Stimulated activated naive CD8-positive, alpha-beta T cell treated with anti-CD3 and anti-CD28 coated beads, Interleukin-15, Interleukin-2, amounts not matched to agents 100 ng/mL and 50 ng/mL, for 24 hours (primary cell): ENCODE measurements around the gene ETNK1.

Experiments used
- H3K27ac Mint-ChIP-seq: one replicate; pipeline ENCODE4 v1.8.0; 2021; ENCODE audit warnings: mild to moderate bottlenecking, mixed read lengths
- H3K27me3 Mint-ChIP-seq: one replicate; pipeline ENCODE4 v1.8.0; 2021; ENCODE audit warnings: mixed read lengths
- H3K36me3 Mint-ChIP-seq: one replicate; pipeline ENCODE4 v1.8.0; 2021; ENCODE audit warnings: low read depth, mixed read lengths
- H3K4me1 Mint-ChIP-seq: one replicate; pipeline ENCODE4 v1.8.0; 2021; ENCODE audit warnings: low read depth, mixed read lengths
- H3K4me3 Mint-ChIP-seq: one replicate; pipeline ENCODE4 v1.8.0; 2021; ENCODE audit warnings: mild to moderate bottlenecking, mixed read lengths
- H3K9me3 Mint-ChIP-seq: one replicate; pipeline ENCODE4 v1.8.0; 2021; ENCODE audit warnings: mixed read lengths

ETNK1 gene

DNA sequence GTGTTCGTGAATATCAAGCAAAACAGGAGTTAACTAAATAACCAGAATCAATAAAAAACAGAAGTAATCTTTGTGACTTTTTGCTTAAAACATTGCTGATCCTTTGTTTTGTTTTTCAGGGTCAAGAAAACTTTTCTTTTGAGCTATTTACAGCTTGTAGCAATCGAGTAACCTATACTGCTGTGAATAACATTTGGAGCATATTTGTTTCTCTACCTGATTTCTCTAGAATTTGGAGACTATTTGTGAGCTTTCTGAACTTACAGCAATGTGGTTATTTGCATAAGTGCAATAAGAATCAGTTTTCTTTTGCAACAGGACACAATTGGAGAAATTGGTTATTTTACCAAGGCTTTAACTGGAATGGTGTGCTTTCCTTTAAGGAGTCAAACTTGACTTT, 7.3 kb upstream of the ETNK1 start:
- no peak overlapping the region for H3K27ac Mint-ChIP-seq
- H3K36me3 Mint-ChIP-seq = no peaks in the 10 kb centered on the region
- peaks cover 14% of the 10 kb centered on the region for H3K27me3 Mint-ChIP-seq
- H3K4me1 Mint-ChIP-seq = no peaks in the 10 kb centered on the region
- no peak overlapping the region for H3K4me3 Mint-ChIP-seq
- peaks cover 8% of the 10 kb centered on the region for H3K9me3 Mint-ChIP-seq

DNA sequence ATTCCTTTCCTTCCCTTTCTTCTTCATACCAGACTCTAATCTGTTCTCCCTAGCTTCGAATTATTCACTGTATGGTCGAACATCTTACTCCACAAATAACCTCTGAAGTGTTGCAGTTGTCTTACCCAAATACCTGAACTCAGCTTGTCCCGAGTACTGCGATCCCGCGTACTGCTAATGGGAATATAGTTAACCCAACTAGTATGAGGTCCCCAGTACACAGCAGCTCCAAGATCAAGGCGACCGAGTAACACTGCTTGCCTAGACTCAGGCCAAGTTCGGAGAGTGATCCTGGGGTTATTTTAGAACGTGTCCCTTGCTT, 462 bp upstream of the ETNK1 start:
- H3K36me3 Mint-ChIP-seq = peaks cover 16% of the 10 kb centered on the region
- H3K27me3 Mint-ChIP-seq = peaks cover 21% of the 10 kb centered on the region
- H3K4me3 Mint-ChIP-seq = peak overlapping the region; percentile 98
- no peaks in the 10 kb centered on the region for H3K9me3 Mint-ChIP-seq
- H3K27ac Mint-ChIP-seq = peak overlapping the region; percentile 95
- peaks cover 37% of the 10 kb centered on the region for H3K4me1 Mint-ChIP-seq

- peak overlapping the region; percentile 95 for H3K27ac Mint-ChIP-seq
- peaks cover 19% of the 10 kb centered on the region for H3K27me3 Mint-ChIP-seq
- peaks cover 45% of the 10 kb centered on the region for H3K4me1 Mint-ChIP-seq
- peaks cover 21% of the 10 kb centered on the region for H3K36me3 Mint-ChIP-seq
- H3K4me3 Mint-ChIP-seq = peak overlapping the region; percentile 98
- H3K9me3 Mint-ChIP-seq = no peaks in the 10 kb centered on the region
Observed at GRCh38 chr12:22625762-22626294, 857 bp downstream of the ETNK1 start.

- H3K36me3 Mint-ChIP-seq = peaks cover 23% of the 10 kb centered on the region
- H3K27me3 Mint-ChIP-seq = peaks cover 13% of the 10 kb centered on the region
- no peaks in the 10 kb centered on the region for H3K9me3 Mint-ChIP-seq
- peak overlapping the region; percentile 95 for H3K27ac Mint-ChIP-seq
- H3K4me3 Mint-ChIP-seq = peak overlapping the region; percentile 98
- H3K4me1 Mint-ChIP-seq = peaks cover 47% of the 10 kb centered on the region
Observed at GRCh38 chr12:22626406-22626805, 1.4 kb downstream of the ETNK1 start.

DNA sequence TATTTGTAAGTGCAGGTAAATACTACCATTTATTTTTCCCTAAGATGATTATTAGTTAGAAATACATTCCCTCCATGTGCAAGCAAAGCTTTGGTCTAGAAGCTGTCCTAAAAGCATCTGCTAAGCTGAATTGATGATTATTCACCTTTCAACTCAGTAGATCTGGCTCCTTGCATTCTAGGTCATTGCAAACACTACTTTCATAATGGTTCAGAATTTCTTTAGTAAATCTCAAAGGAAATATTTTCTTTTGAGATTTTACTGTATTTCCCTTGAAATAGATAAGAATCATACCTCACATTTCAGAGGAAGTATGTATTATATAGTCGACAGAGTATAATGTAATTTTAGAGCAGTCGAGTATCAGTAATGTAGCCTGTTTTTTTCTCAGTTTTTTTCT, 2.4 kb downstream of the ETNK1 start:
- Mint-ChIP-seq H3K4me1 (peaks cover 50% of the 10 kb centered on the region), H3K4me3 (peak overlapping the region; percentile 98), H3K27me3 (peaks cover 8% of the 10 kb centered on the region), H3K27ac (peak overlapping the region; percentile 72), H3K36me3 (peaks cover 25% of the 10 kb centered on the region), H3K9me3 (no peaks in the 10 kb centered on the region)

DNA sequence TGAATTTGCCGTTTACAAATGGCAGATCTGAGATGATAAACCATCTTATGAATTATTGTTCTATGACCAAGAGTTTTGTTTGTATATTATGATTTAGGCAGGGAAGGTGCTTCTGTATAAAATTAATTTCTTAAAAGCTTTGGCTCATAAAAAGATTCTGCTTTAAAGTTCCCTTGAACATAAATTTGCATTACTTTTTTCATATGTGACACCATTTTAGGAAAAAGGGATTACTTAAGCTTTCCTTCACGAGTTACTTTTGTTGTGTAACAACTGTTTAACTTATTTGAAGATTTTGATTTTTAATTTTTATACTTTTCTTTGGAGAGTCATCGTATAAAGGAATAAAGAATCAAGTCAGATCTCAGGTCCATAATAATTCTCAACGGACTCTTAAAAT, 3.3 kb downstream of the ETNK1 start:
- Mint-ChIP-seq H3K9me3 (no peaks in the 10 kb centered on the region), H3K27ac (no peak overlapping the region), H3K4me3 (peak overlapping the region; percentile 98), H3K4me1 (peaks cover 58% of the 10 kb centered on the region), H3K27me3 (peaks cover 1% of the 10 kb centered on the region), H3K36me3 (peaks cover 30% of the 10 kb centered on the region)

- Mint-ChIP-seq H3K4me1 (peaks cover 68% of the 10 kb centered on the region), H3K4me3 (no peak overlapping the region), H3K27me3 (no peaks in the 10 kb centered on the region), H3K9me3 (no peaks in the 10 kb centered on the region), H3K27ac (no peak overlapping the region), H3K36me3 (peaks cover 32% of the 10 kb centered on the region)
Observed at GRCh38 chr12:22631863-22632463, 7.0 kb downstream of the ETNK1 start.

DNA sequence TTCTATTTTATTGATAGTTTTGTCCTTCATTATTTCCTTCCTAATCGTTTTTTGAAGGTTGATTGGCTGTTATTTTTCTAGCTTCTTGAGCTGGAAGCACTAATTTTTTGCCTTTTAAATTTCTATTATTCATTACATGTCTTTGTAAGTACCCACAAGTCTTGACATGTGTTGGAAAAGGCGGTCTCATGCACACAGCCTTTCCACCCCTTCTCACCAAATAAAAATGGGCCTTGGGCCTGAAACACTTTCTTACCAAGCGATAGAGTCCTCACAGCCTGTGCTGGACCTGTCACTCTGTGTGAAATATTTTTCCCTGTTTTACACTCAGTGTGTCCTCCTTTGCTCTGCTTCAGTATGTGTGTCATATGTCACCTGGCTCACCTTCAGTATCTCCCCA, 9.9 kb downstream of the ETNK1 start:
- Mint-ChIP-seq H3K4me1 (peaks cover 54% of the 10 kb centered on the region), H3K9me3 (no peaks in the 10 kb centered on the region), H3K36me3 (peaks cover 27% of the 10 kb centered on the region), H3K27ac (no peak overlapping the region), H3K27me3 (no peaks in the 10 kb centered on the region), H3K4me3 (no peak overlapping the region)

- Mint-ChIP-seq H3K36me3 (peaks cover 23% of the 10 kb centered on the region), H3K9me3 (no peaks in the 10 kb centered on the region), H3K27me3 (no peaks in the 10 kb centered on the region), H3K4me1 (peaks cover 49% of the 10 kb centered on the region), H3K4me3 (no peak overlapping the region), H3K27ac (no peak overlapping the region)
Observed at GRCh38 chr12:22635812-22636211, 10.8 kb downstream of the ETNK1 start.

GRCh38 chr12:22640851-22641250, 15.9 kb downstream of the ETNK1 start:
- H3K9me3 Mint-ChIP-seq = no peaks in the 10 kb centered on the region
- peaks cover 35% of the 10 kb centered on the region for H3K4me1 Mint-ChIP-seq
- peaks cover 16% of the 10 kb centered on the region for H3K36me3 Mint-ChIP-seq
- no peak overlapping the region for H3K27ac Mint-ChIP-seq
- H3K4me3 Mint-ChIP-seq = no peak overlapping the region
- H3K27me3 Mint-ChIP-seq = no peaks in the 10 kb centered on the region

GRCh38 chr12:22641353-22642053, 16.5 kb downstream of the ETNK1 start:
- H3K27ac Mint-ChIP-seq = no peak overlapping the region
- peaks cover 29% of the 10 kb centered on the region for H3K4me1 Mint-ChIP-seq
- H3K9me3 Mint-ChIP-seq = no peaks in the 10 kb centered on the region
- H3K4me3 Mint-ChIP-seq = no peak overlapping the region
- H3K36me3 Mint-ChIP-seq = peaks cover 19% of the 10 kb centered on the region
- H3K27me3 Mint-ChIP-seq = no peaks in the 10 kb centered on the region

DNA sequence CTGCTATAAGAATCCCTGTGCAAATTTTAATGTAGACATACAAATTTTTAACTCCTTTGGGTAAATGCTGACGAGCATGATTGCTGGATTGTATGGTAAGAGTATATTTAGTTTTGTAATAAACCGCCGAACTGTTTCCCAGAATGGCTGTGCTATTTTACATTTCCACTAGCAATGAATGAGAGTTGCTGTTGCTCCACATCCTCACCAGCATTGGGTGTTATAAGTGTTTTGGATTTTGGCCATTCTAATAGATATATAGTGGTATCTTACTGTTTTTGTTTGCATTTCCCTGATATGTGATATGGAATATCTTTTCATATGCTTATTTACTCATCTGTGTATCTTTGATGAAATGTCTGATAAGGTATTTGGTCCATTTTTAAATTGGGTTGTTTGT, 23.7 kb downstream of the ETNK1 start:
- H3K27me3 Mint-ChIP-seq = no peaks in the 10 kb centered on the region
- peaks cover 3% of the 10 kb centered on the region for H3K9me3 Mint-ChIP-seq
- H3K4me1 Mint-ChIP-seq = peaks cover 18% of the 10 kb centered on the region
- H3K27ac Mint-ChIP-seq = no peak overlapping the region
- H3K36me3 Mint-ChIP-seq = peaks cover 49% of the 10 kb centered on the region
- H3K4me3 Mint-ChIP-seq = no peak overlapping the region

- peaks cover 46% of the 10 kb centered on the region for H3K36me3 Mint-ChIP-seq
- H3K27ac Mint-ChIP-seq = no peak overlapping the region
- no peaks in the 10 kb centered on the region for H3K27me3 Mint-ChIP-seq
- peaks cover 3% of the 10 kb centered on the region for H3K9me3 Mint-ChIP-seq
- H3K4me3 Mint-ChIP-seq = no peak overlapping the region
- peaks cover 35% of the 10 kb centered on the region for H3K4me1 Mint-ChIP-seq
Observed at GRCh38 chr12:22653075-22653474, 28.1 kb downstream of the ETNK1 start.

DNA sequence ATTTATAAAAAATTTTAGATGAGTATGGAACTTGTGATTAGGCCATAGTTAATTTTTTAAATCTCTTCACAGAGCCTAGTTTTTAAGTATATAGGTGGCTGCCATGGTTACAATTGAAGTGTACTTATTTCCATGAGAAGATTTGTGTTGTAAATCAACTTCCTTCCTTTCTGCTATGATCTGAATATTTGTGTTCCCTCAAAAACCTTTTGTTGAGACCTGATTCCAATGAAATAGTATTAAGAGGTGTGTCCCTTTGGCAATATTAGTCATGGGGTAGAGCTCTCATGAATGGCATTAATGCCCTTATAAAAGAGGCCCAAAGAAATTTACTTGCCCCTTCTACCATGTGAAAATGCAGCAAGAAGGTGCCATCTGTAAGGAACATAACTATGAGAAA, 28.8 kb downstream of the ETNK1 start:
- Mint-ChIP-seq H3K27me3 (no peaks in the 10 kb centered on the region), H3K4me3 (no peak overlapping the region), H3K36me3 (peaks cover 53% of the 10 kb centered on the region), H3K9me3 (peaks cover 3% of the 10 kb centered on the region), H3K4me1 (peaks cover 42% of the 10 kb centered on the region), H3K27ac (peak overlapping the region; percentile 52)

- no peak overlapping the region for H3K4me3 Mint-ChIP-seq
- H3K36me3 Mint-ChIP-seq = peaks cover 47% of the 10 kb centered on the region
- H3K27me3 Mint-ChIP-seq = no peaks in the 10 kb centered on the region
- H3K4me1 Mint-ChIP-seq = peaks cover 45% of the 10 kb centered on the region
- H3K9me3 Mint-ChIP-seq = peaks cover 3% of the 10 kb centered on the region
- H3K27ac Mint-ChIP-seq = no peak overlapping the region
Observed at GRCh38 chr12:22656376-22656775, 31.4 kb downstream of the ETNK1 start.

DNA sequence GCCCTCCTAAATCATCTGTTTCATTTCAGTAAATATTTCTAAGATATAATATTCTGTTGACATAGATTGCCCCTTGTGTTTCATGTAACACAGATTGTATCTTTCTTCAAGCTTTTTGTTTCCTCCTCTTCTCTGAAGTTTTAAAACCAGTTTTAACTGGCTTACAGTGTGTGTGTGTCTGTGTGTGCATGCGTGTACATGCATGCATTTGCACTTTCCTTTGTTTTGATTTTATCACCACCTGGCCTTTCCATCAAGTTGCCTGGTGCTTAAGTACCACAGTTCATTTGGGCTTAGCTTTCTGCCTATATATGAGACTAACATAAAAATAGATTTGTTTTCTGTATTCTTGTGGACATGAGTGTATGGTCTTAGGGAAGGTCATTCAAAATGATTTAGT, 31.9 kb downstream of the ETNK1 start:
- Mint-ChIP-seq H3K9me3 (peaks cover 2% of the 10 kb centered on the region), H3K27me3 (no peaks in the 10 kb centered on the region), H3K4me3 (no peak overlapping the region), H3K36me3 (peaks cover 47% of the 10 kb centered on the region), H3K27ac (no peak overlapping the region), H3K4me1 (peaks cover 45% of the 10 kb centered on the region)
